ENCODE results near the gene DIO3. TPM values are rescaled to one million over a fixed set of nuclear protein-coding genes. Genes with fewer than 3 reads are reported as not detected.

The DIO3 gene
- total and polyA plus RNA-seq, 2 donors (not counting 1 experiment from before 2014, with no cell fraction given): not detected

GRCh38 chr14:101518611-101519473, 42.5 kb upstream of the DIO3 start:
- Mint-ChIP-seq H3K27me3 (no peaks in the 10 kb centered on the region), H3K9me3 (ENCODE audit: insufficient read depth) (no peaks in the 10 kb centered on the region), H3K27ac (no peak overlapping the region), H3K4me1 (no peaks in the 10 kb centered on the region), H3K4me3 (no peak overlapping the region)
- ATAC-seq (ENCODE audit: low read depth) (no peak), DNase-seq (no peak)
- Histone ChIP-seq H3K36me3 (replicated peaks in 1 of 2; ENCODE audit: control extremely low read depth in 1 of 2, control insufficient read depth in 1 of 2, extremely low read depth in 1 of 2, insufficient read depth in 2 of 2, low read length in 1 of 2) (no peaks in the 10 kb centered on the region), H3K9me3 (ENCODE audit: control extremely low read depth in 1 of 3, control insufficient read depth in 2 of 3, insufficient read depth in 1 of 3, low read length in 2 of 3) (peaks cover 0 to 30% (median 0%) of the 10 kb centered on the region in 3 donors), H4K20me1 (ENCODE audit: control insufficient read depth, insufficient read depth, low read length, poor library complexity, severe bottlenecking) (no peaks in the 10 kb centered on the region), H3K27ac (ENCODE audit: low read length in 2 of 2) (no peak overlapping the region), H3K4me3 (ENCODE audit: control extremely low read depth in 1 of 5, extremely low read depth in 1 of 5, insufficient read depth in 1 of 5, low read depth in 2 of 5, low read length in 4 of 5) (no peak overlapping the region), H3K9ac (ENCODE audit: low read length) (no peak overlapping the region), H3K27me3 (replicated peaks in 1 of 4; ENCODE audit: control extremely low read depth in 1 of 4, control insufficient read depth in 3 of 4, insufficient read depth in 4 of 4, low read length in 3 of 4) (no peaks in the 10 kb centered on the region), H2AFZ (ENCODE audit: insufficient read depth, low read depth, low read length, poor library complexity, severe bottlenecking) (no peak overlapping the region), H3K79me2 (ENCODE audit: control insufficient read depth, insufficient read depth, low read length) (no peaks in the 10 kb centered on the region), H3K4me2 (replicated peaks; ENCODE audit: low read depth, low read length, poor library complexity, severe bottlenecking) (no peak overlapping the region), H3K4me1 (ENCODE audit: control insufficient read depth in 2 of 2, insufficient read depth in 2 of 2, low read length in 2 of 2) (no peaks in the 10 kb centered on the region)
- 79% methylated on average over 27 of the region's 28 CpGs for WGBS (ENCODE audit: insufficient coverage)
- intact Hi-C loops (cut with micrococcal nuclease): no loop called here
- TF ChIP-seq CTCF (IDR thresholded peaks at IDR 0.05) (no peak), EZH2 (IDR thresholded peaks at IDR 0.05; ENCODE audit: borderline replicate concordance, insufficient read depth, low read depth, low read length, poor library complexity, severe bottlenecking) (no peak)
- POLR2A ChIA-PET: no interaction called here
- CTCF ChIA-PET: no interaction called here
